ENCODE results near the gene ALKBH5.
A peak's percentile ranks its signal among the peaks of the same experiment; 100 is the strongest.

The ALKBH5 gene

GRCh38 chr17:18247613-18248001, 64.0 kb downstream of the ALKBH5 start:
- DNase-seq = no peak

GRCh38 chr17:18248300-18248731, 64.7 kb downstream of the ALKBH5 start:
- peak; percentile 57 for DNase-seq

GRCh38 chr17:18248811-18249210, 65.2 kb downstream of the ALKBH5 start:
- no peak for DNase-seq

- no peak for DNase-seq
Observed at GRCh38 chr17:18250259-18250658, 66.6 kb downstream of the ALKBH5 start.

- DNase-seq = no peak
Observed at GRCh38 chr17:18250708-18251107, 67.1 kb downstream of the ALKBH5 start.

GRCh38 chr17:18251204-18251603, 67.6 kb downstream of the ALKBH5 start:
- DNase-seq = no peak

- DNase-seq = no peak
Observed at GRCh38 chr17:18252160-18252559, 68.5 kb downstream of the ALKBH5 start.

- DNase-seq = no peak
Observed at GRCh38 chr17:18253187-18253884, 69.7 kb downstream of the ALKBH5 start.

GRCh38 chr17:18253947-18254821, 70.6 kb downstream of the ALKBH5 start:
- no peak for DNase-seq

GRCh38 chr17:18254888-18255649, 71.4 kb downstream of the ALKBH5 start:
- no peak for DNase-seq

- no peak for DNase-seq
Observed at GRCh38 chr17:18256351-18256750, 72.7 kb downstream of the ALKBH5 start.

GRCh38 chr17:18256776-18257175, 73.1 kb downstream of the ALKBH5 start:
- no peak for DNase-seq

GRCh38 chr17:18257268-18257981, 73.8 kb downstream of the ALKBH5 start:
- peak; percentile 80 for DNase-seq

- DNase-seq = peak; percentile 93
Observed at GRCh38 chr17:18257982-18258355, 74.3 kb downstream of the ALKBH5 start.

GRCh38 chr17:18258356-18259038, 74.9 kb downstream of the ALKBH5 start, which contains the start of gene FLII:
FLII (minus strand) TSS chr17:18258738; CDS start chr17:18258690, 48 bp downstream.
- peak; percentile 60 for DNase-seq
